AG09309 (cell line): Measurements from ENCODE around the gene ITGB3.

Experiments used
- DNase-seq: peaks from one replicate; pipeline ENCODE4 v3.0.0-alpha.2; 2010; ENCODE audit warnings: low read depth
- H3K4me3 ChIP-seq: 2 replicates; pipeline ENCODE4 v1.5.1; 2011; ENCODE audit warnings: mild to moderate bottlenecking, low read depth, low read length, moderate library complexity; ENCODE audit not compliant: control insufficient read depth
- TF ChIP-seq, protein P1 (sequence below): IDR thresholded peaks from 2 replicates; pipeline ENCODE4 v1.5.1; 2011; ENCODE audit warnings: mild to moderate bottlenecking, low read depth, low read length, inconsistent platforms; ENCODE audit not compliant: insufficient read depth, control insufficient read depth; ENCODE audit errors: missing control alignments

ITGB3 gene

DNA sequence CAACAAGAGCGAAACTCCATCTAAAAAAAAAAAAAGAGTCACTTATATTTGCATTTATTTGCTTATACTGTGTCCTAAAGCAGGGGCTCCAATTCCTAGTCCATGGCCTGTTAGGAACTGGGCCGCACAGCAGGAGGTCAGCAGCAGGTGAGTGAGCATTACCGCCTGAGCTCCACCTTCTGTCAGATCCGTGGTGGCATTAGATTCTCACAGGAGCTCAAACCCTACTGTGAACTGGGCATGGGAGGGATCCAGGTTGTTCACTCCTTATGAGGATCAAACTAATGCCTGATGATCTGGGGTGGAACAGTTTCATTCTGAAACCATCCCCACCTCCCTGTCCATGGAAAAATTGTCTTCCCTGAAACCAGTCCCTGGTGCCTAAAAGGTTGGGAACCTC, 24.9 kb downstream of the ITGB3 start:
- no peak overlapping the region for H3K4me3 ChIP-seq
- no peak for DNase-seq
- TF ChIP-seq, protein P1, sequence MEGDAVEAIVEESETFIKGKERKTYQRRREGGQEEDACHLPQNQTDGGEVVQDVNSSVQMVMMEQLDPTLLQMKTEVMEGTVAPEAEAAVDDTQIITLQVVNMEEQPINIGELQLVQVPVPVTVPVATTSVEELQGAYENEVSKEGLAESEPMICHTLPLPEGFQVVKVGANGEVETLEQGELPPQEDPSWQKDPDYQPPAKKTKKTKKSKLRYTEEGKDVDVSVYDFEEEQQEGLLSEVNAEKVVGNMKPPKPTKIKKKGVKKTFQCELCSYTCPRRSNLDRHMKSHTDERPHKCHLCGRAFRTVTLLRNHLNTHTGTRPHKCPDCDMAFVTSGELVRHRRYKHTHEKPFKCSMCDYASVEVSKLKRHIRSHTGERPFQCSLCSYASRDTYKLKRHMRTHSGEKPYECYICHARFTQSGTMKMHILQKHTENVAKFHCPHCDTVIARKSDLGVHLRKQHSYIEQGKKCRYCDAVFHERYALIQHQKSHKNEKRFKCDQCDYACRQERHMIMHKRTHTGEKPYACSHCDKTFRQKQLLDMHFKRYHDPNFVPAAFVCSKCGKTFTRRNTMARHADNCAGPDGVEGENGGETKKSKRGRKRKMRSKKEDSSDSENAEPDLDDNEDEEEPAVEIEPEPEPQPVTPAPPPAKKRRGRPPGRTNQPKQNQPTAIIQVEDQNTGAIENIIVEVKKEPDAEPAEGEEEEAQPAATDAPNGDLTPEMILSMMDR, result no peak

DNA sequence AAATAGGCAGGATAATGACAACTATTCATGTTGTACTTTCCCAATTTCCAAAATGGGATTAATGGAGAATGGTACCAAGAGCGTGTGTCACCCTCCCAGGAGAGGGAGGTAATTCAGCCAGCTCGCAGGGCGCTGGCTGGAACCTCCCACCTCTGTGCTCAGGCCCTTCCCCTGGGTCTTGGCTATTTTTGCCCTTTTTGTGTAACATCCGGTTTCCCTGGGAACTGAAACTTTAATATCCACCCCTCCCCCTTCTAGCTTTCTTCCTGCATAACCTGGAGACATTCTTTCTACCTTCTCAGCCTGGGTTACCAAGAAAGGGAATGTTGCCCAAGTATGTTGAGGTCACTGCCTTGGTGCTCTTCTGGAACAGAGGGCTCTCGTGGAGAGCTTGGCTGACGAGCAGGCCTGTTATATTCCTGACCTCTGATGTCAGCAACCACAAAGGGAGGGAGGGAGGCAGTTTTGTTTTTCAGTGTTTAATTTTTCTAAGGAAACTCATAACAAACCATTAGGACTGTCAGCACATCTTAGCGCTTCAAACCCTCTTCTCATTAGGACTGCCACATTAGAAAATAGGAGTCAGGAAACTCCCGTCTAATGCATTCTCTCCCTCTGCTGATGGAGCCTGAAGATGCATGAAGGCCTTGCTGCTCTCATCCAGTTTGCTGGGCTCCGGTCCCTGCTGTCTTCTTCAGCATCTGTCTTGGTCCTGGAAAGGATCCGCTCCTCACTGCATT, 25.6 kb downstream of the ITGB3 start:
- peak; percentile 80 for DNase-seq
- TF ChIP-seq, protein P1, result peak; percentile 35
- no peak overlapping the region for H3K4me3 ChIP-seq

DNA sequence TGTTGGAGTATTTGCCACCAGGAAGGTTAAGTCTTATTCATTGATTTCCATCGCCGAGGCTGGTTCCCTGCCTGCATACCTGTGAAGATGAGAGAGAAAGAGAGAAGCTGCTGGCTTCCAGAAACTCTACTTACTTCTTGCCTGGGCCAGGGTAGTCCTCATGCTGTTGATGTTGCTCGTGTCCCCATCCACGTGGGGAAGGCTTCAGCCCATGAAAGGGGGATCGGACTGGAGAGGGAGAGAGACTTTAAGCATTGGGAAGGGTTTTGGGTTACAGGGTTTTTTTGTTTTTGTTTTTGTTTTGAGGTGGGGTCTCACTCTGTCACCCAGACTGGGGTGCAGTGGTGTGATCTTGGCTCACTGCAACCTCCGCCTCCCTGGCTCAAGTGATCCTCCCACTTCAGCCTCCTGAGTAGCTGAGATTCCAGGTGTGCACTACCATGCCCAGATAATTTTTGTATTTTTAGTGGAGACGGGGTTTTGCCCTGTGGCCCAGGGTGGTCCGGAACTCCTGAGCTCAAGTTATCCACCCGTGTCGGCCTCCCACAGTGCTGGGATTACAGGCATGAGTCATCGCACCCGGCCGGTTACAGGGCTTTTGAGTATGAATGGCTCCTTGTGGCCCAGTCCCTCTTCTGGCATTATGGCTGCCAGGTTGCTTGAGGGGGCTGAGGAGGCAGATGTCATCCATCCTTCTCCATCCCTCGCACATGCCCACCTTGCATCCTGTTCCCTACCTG, 26.6 kb downstream of the ITGB3 start:
- H3K4me3 ChIP-seq, result no peak overlapping the region
- TF ChIP-seq, protein P1, result no peak
- no peak for DNase-seq

DNA sequence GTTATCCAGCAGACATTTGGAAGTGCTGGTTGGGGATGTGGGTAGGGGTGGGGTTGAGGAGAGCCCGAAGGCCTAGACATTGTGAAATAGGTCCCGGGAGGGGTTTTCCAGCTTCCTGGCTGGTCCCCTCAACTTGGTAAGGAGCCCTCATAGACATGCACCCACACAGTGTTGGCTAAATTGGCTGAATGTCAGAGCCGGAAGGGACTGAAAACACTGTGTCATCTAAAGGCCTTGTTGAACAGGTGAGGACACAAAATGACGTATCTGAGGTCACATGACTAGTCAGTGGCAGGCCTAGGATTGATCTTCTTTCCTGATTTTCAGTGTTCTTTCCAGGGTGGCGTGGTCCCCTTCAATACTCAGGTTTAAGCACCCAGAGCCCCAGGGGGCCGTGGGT, 27.6 kb downstream of the ITGB3 start:
- no peak for DNase-seq
- TF ChIP-seq, protein P1, result no peak

DNA sequence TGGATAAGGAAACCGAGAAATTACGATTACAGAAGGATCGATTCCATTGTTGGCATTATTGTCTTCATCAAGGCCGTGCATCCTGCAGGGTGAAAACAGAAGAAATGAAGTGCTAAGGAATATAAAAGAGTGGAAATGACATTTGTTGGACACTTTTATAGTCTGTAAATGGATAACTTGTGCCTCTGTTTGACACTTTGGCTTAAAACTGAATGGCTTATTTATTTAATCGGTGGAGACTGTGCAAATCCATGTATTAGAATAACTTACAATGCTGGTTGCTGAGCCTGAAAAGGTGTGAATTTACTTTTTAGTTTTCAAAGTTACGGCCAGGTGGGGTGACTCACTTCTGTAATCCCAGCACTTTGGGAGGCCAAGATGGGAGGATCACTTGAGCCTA, 31.4 kb downstream of the ITGB3 start:
- no peak for DNase-seq
- TF ChIP-seq, protein P1, result no peak
- no peak overlapping the region for H3K4me3 ChIP-seq

More for the DNA sequence above, 27.6 kb downstream of the ITGB3 start:
- H3K4me3 ChIP-seq, result no peak overlapping the region

DNA sequence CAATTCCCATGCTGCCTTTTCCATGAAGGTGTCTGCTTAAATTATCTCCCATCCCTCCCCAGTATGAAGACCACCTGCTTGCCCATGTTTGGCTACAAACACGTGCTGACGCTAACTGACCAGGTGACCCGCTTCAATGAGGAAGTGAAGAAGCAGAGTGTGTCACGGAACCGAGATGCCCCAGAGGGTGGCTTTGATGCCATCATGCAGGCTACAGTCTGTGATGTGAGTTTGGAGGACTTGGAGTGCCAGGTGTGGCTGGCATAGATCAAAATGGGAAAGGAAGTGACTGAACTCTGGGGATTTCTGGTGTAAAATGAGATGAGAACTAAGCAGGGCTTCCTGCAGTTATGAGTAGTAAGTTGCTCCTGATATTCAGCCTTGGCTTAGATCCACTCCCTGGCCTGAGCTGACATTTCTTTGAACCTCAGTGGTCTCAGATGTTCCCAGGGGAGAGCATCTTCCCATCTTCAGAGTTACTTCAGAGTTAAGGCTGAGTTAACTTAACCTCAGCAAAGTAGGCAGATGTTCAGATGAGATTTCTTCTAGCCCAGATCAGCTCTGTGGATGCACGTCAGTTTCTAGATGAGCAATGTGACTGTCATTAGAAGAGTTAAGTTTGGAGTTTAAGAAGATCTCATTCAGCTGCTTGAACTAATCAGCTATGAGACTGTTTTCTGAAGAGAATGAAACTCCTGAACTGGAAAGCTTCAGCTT, 32.7 kb downstream of the ITGB3 start:
- TF ChIP-seq, protein P1, result no peak
- DNase-seq, result no peak
- H3K4me3 ChIP-seq, result no peak overlapping the region
